ENCODE data around the gene FOXE3.

GRCh38 chr1:47442842-47443529 lies 26.9 kb downstream of the FOXE3 start:
- no peak for TF ChIP-seq CTCF (IDR thresholded peaks at IDR 0.05)
- no peak for TF ChIP-seq EP300 (IDR thresholded peaks at IDR 0.05)

Data from ovary (tissue), 3 donors.